Measurements from ENCODE around the gene GFPT1.

Gene GFPT1

GRCh38 chr2:69306393-69306821 is 80.6 kb downstream of the GFPT1 start:
- no peaks in the 10 kb centered on the region for H3K79me1 ChIP-seq (ENCODE audit: low read depth, low read length)
- H2AFZ ChIP-seq (ENCODE audit: low read length), result peak overlapping the region; percentile 97
- no peak overlapping the region for H3K27ac ChIP-seq (replicated peaks; ENCODE audit: low read length)
- DNase-seq (ENCODE audit: low spot score), result no peak
- WGBS, 2 donors (ENCODE audit: extremely low coverage in 2 of 2, insufficient read length in 2 of 2, insufficient replicate concordance in 1 of 2), result no CpG with 5 or more reads among the region's 31 CpGs
- no peak overlapping the region for H2BK5ac ChIP-seq (ENCODE audit: low read length)
- no peak overlapping the region for H3K14ac ChIP-seq (ENCODE audit: low read length)
- H3K9me3 ChIP-seq (replicated peaks in 1 of 2; ENCODE audit: control insufficient read depth in 2 of 2, insufficient read depth in 1 of 2, low read depth in 1 of 2, low read length in 2 of 2), result peaks cover 6 to 7% of the 10 kb centered on the region in 2 donors
- H2BK12ac ChIP-seq (ENCODE audit: low read length), result no peak overlapping the region
- H3K4me1 ChIP-seq (ENCODE audit: control insufficient read depth in 2 of 2, insufficient read depth in 1 of 2, low read depth in 1 of 2, low read length in 2 of 2), result peaks cover 6 to 10% of the 10 kb centered on the region in 2 donors
- H2BK15ac ChIP-seq (ENCODE audit: low read length), result no peak overlapping the region
- no peak overlapping the region for H4K8ac ChIP-seq (ENCODE audit: low read depth, low read length)
- H3K9ac ChIP-seq (ENCODE audit: low read depth, low read length, poor library complexity), result no peak overlapping the region
- H2AK5ac ChIP-seq (ENCODE audit: low read depth, low read length), result peak overlapping the region; percentile 34
- peak overlapping the region; percentile 92 for H3K23ac ChIP-seq (ENCODE audit: low read depth, low read length, poor library complexity)
- H3K4me3 ChIP-seq (ENCODE audit: low read length in 2 of 2), result peak overlapping the region; percentile 47 to 70
- peaks cover 0 to 33% (median 25%) of the 10 kb centered on the region in 3 experiments for H3K27me3 ChIP-seq (ENCODE audit: control insufficient read depth in 3 of 3, insufficient read depth in 3 of 3, low read depth in 1 of 3, low read length in 3 of 3)
- peak overlapping the region; percentile 92 for H3K4me2 ChIP-seq (ENCODE audit: insufficient read depth, low read length, poor library complexity, severe bottlenecking)
- H3K4ac ChIP-seq (ENCODE audit: low read length), result no peak overlapping the region
- H3K18ac ChIP-seq (ENCODE audit: low read length), result peak overlapping the region; percentile 12
- no peak overlapping the region for H4K91ac ChIP-seq (ENCODE audit: low read depth, low read length, poor library complexity)
- H2BK120ac ChIP-seq (ENCODE audit: low read depth, low read length), result no peak overlapping the region
- H3K36me3 ChIP-seq (replicated peaks in 1 of 2; ENCODE audit: control insufficient read depth in 2 of 2, insufficient read depth in 2 of 2, low read length in 2 of 2), result no peaks in the 10 kb centered on the region

- no peaks in the 10 kb centered on the region for H3K36me3 ChIP-seq (replicated peaks in 1 of 2; ENCODE audit: control insufficient read depth in 2 of 2, insufficient read depth in 2 of 2, low read length in 2 of 2)
- H3K79me1 ChIP-seq (ENCODE audit: low read depth, low read length), result no peaks in the 10 kb centered on the region
- no peak overlapping the region for H2BK15ac ChIP-seq (ENCODE audit: low read length)
- no peak overlapping the region for H2AK5ac ChIP-seq (ENCODE audit: low read depth, low read length)
- H3K27me3 ChIP-seq (ENCODE audit: control insufficient read depth in 3 of 3, insufficient read depth in 3 of 3, low read depth in 1 of 3, low read length in 3 of 3), result peaks cover 0 to 33% (median 25%) of the 10 kb centered on the region in 3 experiments
- peak overlapping the region; percentile 97 for H2AFZ ChIP-seq (ENCODE audit: low read length)
- no peak overlapping the region for H3K4ac ChIP-seq (ENCODE audit: low read length)
- no peak overlapping the region for H3K14ac ChIP-seq (ENCODE audit: low read length)
- no peak for DNase-seq (ENCODE audit: low spot score)
- H4K91ac ChIP-seq (ENCODE audit: low read depth, low read length, poor library complexity), result no peak overlapping the region
- no peak overlapping the region for H2BK5ac ChIP-seq (ENCODE audit: low read length)
- peak overlapping the region; percentile 92 for H3K4me2 ChIP-seq (ENCODE audit: insufficient read depth, low read length, poor library complexity, severe bottlenecking)
- no peak overlapping the region for H3K9ac ChIP-seq (ENCODE audit: low read depth, low read length, poor library complexity)
- H3K4me1 ChIP-seq (ENCODE audit: control insufficient read depth in 2 of 2, insufficient read depth in 1 of 2, low read depth in 1 of 2, low read length in 2 of 2), result peaks cover 6 to 10% of the 10 kb centered on the region in 2 donors
- no peak overlapping the region for H3K18ac ChIP-seq (ENCODE audit: low read length)
- peaks cover 6 to 7% of the 10 kb centered on the region in 2 donors for H3K9me3 ChIP-seq (replicated peaks in 1 of 2; ENCODE audit: control insufficient read depth in 2 of 2, insufficient read depth in 1 of 2, low read depth in 1 of 2, low read length in 2 of 2)
- WGBS, 2 donors (ENCODE audit: extremely low coverage in 2 of 2, insufficient read length in 2 of 2, insufficient replicate concordance in 1 of 2), result no CpG with 5 or more reads among the region's 17 CpGs
- no peak overlapping the region for H2BK120ac ChIP-seq (ENCODE audit: low read depth, low read length)
- no peak overlapping the region for H2BK12ac ChIP-seq (ENCODE audit: low read length)
- no peak overlapping the region for H3K27ac ChIP-seq (replicated peaks; ENCODE audit: low read length)
- H3K23ac ChIP-seq (ENCODE audit: low read depth, low read length, poor library complexity), result peak overlapping the region; percentile 92
- H3K4me3 ChIP-seq (ENCODE audit: low read length in 2 of 2), result peak overlapping the region in 1 of 2 donors; percentile 70
- H4K8ac ChIP-seq (ENCODE audit: low read depth, low read length), result no peak overlapping the region
These were observed 81.2 kb downstream of the GFPT1 start for GRCh38 chr2:69305712-69306392.

- no CpG with 5 or more reads among the region's 7 CpGs for whole genome bisulfite sequencing, 2 donors (ENCODE audit: extremely low coverage in 2 of 2, insufficient read length in 2 of 2, insufficient replicate concordance in 1 of 2)
- H3K4me2 ChIP-seq (ENCODE audit: insufficient read depth, low read length, poor library complexity, severe bottlenecking), result no peak overlapping the region
- H3K18ac ChIP-seq (ENCODE audit: low read length), result no peak overlapping the region
- no peak overlapping the region for H4K91ac ChIP-seq (ENCODE audit: low read depth, low read length, poor library complexity)
- no peak overlapping the region for H2BK12ac ChIP-seq (ENCODE audit: low read length)
- no peak overlapping the region for H2BK15ac ChIP-seq (ENCODE audit: low read length)
- H3K4me1 ChIP-seq (ENCODE audit: control insufficient read depth in 2 of 2, insufficient read depth in 1 of 2, low read depth in 1 of 2, low read length in 2 of 2), result peaks cover 4 to 8% of the 10 kb centered on the region in 2 donors
- no peak overlapping the region for H2BK120ac ChIP-seq (ENCODE audit: low read depth, low read length)
- H2BK5ac ChIP-seq (ENCODE audit: low read length), result no peak overlapping the region
- no peak overlapping the region for H4K8ac ChIP-seq (ENCODE audit: low read depth, low read length)
- H2AFZ ChIP-seq (ENCODE audit: low read length), result no peak overlapping the region
- H3K4ac ChIP-seq (ENCODE audit: low read length), result no peak overlapping the region
- H3K14ac ChIP-seq (ENCODE audit: low read length), result no peak overlapping the region
- no peaks in the 10 kb centered on the region for H3K79me1 ChIP-seq (ENCODE audit: low read depth, low read length)
- H3K9me3 ChIP-seq (replicated peaks in 1 of 2; ENCODE audit: control insufficient read depth in 2 of 2, insufficient read depth in 1 of 2, low read depth in 1 of 2, low read length in 2 of 2), result peaks cover 6 to 7% of the 10 kb centered on the region in 2 donors
- no peak for DNase-seq (ENCODE audit: low spot score)
- no peak overlapping the region for H3K9ac ChIP-seq (ENCODE audit: low read depth, low read length, poor library complexity)
- H3K36me3 ChIP-seq (replicated peaks in 1 of 2; ENCODE audit: control insufficient read depth in 2 of 2, insufficient read depth in 2 of 2, low read length in 2 of 2), result no peaks in the 10 kb centered on the region
- H3K23ac ChIP-seq (ENCODE audit: low read depth, low read length, poor library complexity), result no peak overlapping the region
- H3K27ac ChIP-seq (replicated peaks; ENCODE audit: low read length), result no peak overlapping the region
- no peak overlapping the region for H2AK5ac ChIP-seq (ENCODE audit: low read depth, low read length)
- H3K27me3 ChIP-seq (ENCODE audit: control insufficient read depth in 3 of 3, insufficient read depth in 3 of 3, low read depth in 1 of 3, low read length in 3 of 3), result peaks cover 0 to 33% (median 25%) of the 10 kb centered on the region in 3 experiments
- no peak overlapping the region for H3K4me3 ChIP-seq (ENCODE audit: low read length in 2 of 2)
These were observed 81.9 kb downstream of the GFPT1 start for GRCh38 chr2:69305166-69305565.

GRCh38 chr2:69304656-69305055 is 82.4 kb downstream of the GFPT1 start:
- H2BK5ac ChIP-seq (ENCODE audit: low read length), result no peak overlapping the region
- H3K4me1 ChIP-seq (ENCODE audit: control insufficient read depth in 2 of 2, insufficient read depth in 1 of 2, low read depth in 1 of 2, low read length in 2 of 2), result peaks cover 0 to 5% of the 10 kb centered on the region in 2 donors
- no peaks in the 10 kb centered on the region for H3K79me1 ChIP-seq (ENCODE audit: low read depth, low read length)
- H3K4ac ChIP-seq (ENCODE audit: low read length), result no peak overlapping the region
- H3K18ac ChIP-seq (ENCODE audit: low read length), result no peak overlapping the region
- no peak overlapping the region for H2AFZ ChIP-seq (ENCODE audit: low read length)
- H3K14ac ChIP-seq (ENCODE audit: low read length), result no peak overlapping the region
- no peak overlapping the region for H3K27ac ChIP-seq (replicated peaks; ENCODE audit: low read length)
- H2BK12ac ChIP-seq (ENCODE audit: low read length), result no peak overlapping the region
- no peak overlapping the region for H2BK15ac ChIP-seq (ENCODE audit: low read length)
- no peak overlapping the region for H3K4me3 ChIP-seq (ENCODE audit: low read length in 2 of 2)
- H3K23ac ChIP-seq (ENCODE audit: low read depth, low read length, poor library complexity), result no peak overlapping the region
- no peak overlapping the region for H2BK120ac ChIP-seq (ENCODE audit: low read depth, low read length)
- H3K9ac ChIP-seq (ENCODE audit: low read depth, low read length, poor library complexity), result no peak overlapping the region
- H4K91ac ChIP-seq (ENCODE audit: low read depth, low read length, poor library complexity), result no peak overlapping the region
- H3K9me3 ChIP-seq (replicated peaks in 1 of 2; ENCODE audit: control insufficient read depth in 2 of 2, insufficient read depth in 1 of 2, low read depth in 1 of 2, low read length in 2 of 2), result peaks cover 6 to 7% of the 10 kb centered on the region in 2 donors
- H2AK5ac ChIP-seq (ENCODE audit: low read depth, low read length), result no peak overlapping the region
- no peak overlapping the region for H4K8ac ChIP-seq (ENCODE audit: low read depth, low read length)
- DNase-seq (ENCODE audit: low spot score), result no peak
- H3K27me3 ChIP-seq (ENCODE audit: control insufficient read depth in 3 of 3, insufficient read depth in 3 of 3, low read depth in 1 of 3, low read length in 3 of 3), result peaks cover 0 to 33% (median 25%) of the 10 kb centered on the region in 3 experiments
- no CpG with 5 or more reads among the region's 13 CpGs for WGBS, 2 donors (ENCODE audit: extremely low coverage in 2 of 2, insufficient read length in 2 of 2, insufficient replicate concordance in 1 of 2)
- no peak overlapping the region for H3K4me2 ChIP-seq (ENCODE audit: insufficient read depth, low read length, poor library complexity, severe bottlenecking)
- no peaks in the 10 kb centered on the region for H3K36me3 ChIP-seq (replicated peaks in 1 of 2; ENCODE audit: control insufficient read depth in 2 of 2, insufficient read depth in 2 of 2, low read length in 2 of 2)
